ENCODE results near the gene TUBA1C. TPM values are rescaled to one million over a fixed set of nuclear protein-coding genes. Genes with fewer than 3 reads are reported as not detected.

The TUBA1C gene
- total RNA-seq, 1 donor from 2014 or later: 402 TPM

DNA sequence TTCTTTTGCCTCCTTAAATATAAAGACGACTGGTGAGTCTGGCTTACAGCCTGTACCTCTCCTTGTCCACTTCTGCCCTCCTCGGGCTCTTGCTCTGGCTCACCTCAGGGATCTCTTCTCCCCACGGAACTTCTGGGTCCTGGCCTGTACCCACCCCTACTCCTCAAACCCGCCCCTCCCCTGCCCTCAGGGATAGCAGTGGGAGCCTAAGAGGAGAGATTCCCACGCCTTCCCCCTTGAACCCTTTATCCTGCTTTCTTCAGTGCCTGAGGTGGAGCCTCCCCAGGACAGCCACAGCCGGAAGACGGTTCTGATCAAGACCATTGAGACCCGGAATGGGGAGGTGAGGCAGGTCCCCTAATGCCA is 32.8 kb downstream of the TUBA1C start:
- Mint-ChIP-seq H3K27me3 (ENCODE audit: insufficient read depth, low read depth) (peaks cover 53% of the 10 kb centered on the region), H3K36me3 (no peaks in the 10 kb centered on the region), H3K27ac (no peak overlapping the region), H3K4me1 (peaks cover 17% of the 10 kb centered on the region), H3K9me3 (peaks cover 2% of the 10 kb centered on the region), H3K4me3 (peak overlapping the region; percentile 69)
- no peak overlapping the region for H3K9ac ChIP-seq
- H4K20me1 ChIP-seq (ENCODE audit: low read depth): peaks cover 38% of the 10 kb centered on the region
- H3K27me3 ChIP-seq: peaks cover 94% of the 10 kb centered on the region
- H3K27ac ChIP-seq: no peak overlapping the region
- peak overlapping the region; percentile 70 for H3K4me2 ChIP-seq
- no peaks in the 10 kb centered on the region for H3K9me3 ChIP-seq (ENCODE audit: low read depth)
- no peaks in the 10 kb centered on the region for H3K79me2 ChIP-seq (ENCODE audit: low read depth)
- H3K4me1 ChIP-seq: peaks cover 23% of the 10 kb centered on the region
- DNase-seq (ENCODE audit: low spot score): no peak
- TF ChIP-seq CTCF (IDR thresholded peaks at IDR 0.05) (no peak), EZH2 (IDR thresholded peaks at IDR 0.05) (no peak), EZH2phosphoT487 (IDR thresholded peaks at IDR 0.05) (no peak)
- no peak overlapping the region for H2AFZ ChIP-seq (replicated peaks)
- H3K36me3 ChIP-seq: no peaks in the 10 kb centered on the region
- H3K4me3 ChIP-seq: peak overlapping the region; percentile 30
- peaks cover 36% of the 10 kb centered on the region for H3F3A ChIP-seq (ENCODE audit: low read depth)

DNA sequence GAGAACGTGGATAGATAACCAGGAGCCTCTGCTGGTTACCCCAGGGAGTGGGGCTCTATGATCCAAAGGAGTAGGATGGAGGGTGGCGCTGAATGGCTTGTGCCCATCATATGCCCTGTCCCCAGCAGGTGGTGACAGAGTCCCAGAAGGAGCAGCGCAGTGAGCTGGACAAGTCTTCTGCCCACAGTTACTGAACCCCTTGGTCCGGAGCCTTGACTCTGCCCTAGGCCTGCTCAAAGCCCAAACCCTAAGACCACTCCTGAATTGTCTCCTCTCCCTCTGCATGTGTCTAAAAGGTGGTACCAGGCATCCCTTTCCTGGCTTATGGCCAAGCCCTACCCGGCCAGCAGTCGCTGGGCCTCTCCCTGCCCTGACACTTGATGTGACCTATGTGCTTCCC is 33.3 kb downstream of the TUBA1C start:
- Histone ChIP-seq H3K36me3 (no peaks in the 10 kb centered on the region), H3K4me3 (no peak overlapping the region), H3K27ac (no peak overlapping the region), H3K79me2 (ENCODE audit: low read depth) (no peaks in the 10 kb centered on the region), H3F3A (ENCODE audit: low read depth) (peaks cover 32% of the 10 kb centered on the region), H3K9ac (no peak overlapping the region), H3K27me3 (peaks cover 94% of the 10 kb centered on the region), H3K4me2 (no peak overlapping the region), H3K4me1 (peaks cover 20% of the 10 kb centered on the region), H3K9me3 (ENCODE audit: low read depth) (no peaks in the 10 kb centered on the region), H4K20me1 (ENCODE audit: low read depth) (peaks cover 38% of the 10 kb centered on the region), H2AFZ (replicated peaks) (no peak overlapping the region)
- Mint-ChIP-seq H3K27ac (no peak overlapping the region), H3K36me3 (no peaks in the 10 kb centered on the region), H3K4me1 (peaks cover 17% of the 10 kb centered on the region), H3K9me3 (peaks cover 2% of the 10 kb centered on the region), H3K4me3 (peak overlapping the region; percentile 67), H3K27me3 (ENCODE audit: insufficient read depth, low read depth) (peaks cover 51% of the 10 kb centered on the region)
- TF ChIP-seq CTCF (IDR thresholded peaks at IDR 0.05): no peak
- no peak for TF ChIP-seq EZH2phosphoT487 (IDR thresholded peaks at IDR 0.05)
- TF ChIP-seq EZH2 (IDR thresholded peaks at IDR 0.05): no peak
- DNase-seq (ENCODE audit: low spot score): no peak

DNA sequence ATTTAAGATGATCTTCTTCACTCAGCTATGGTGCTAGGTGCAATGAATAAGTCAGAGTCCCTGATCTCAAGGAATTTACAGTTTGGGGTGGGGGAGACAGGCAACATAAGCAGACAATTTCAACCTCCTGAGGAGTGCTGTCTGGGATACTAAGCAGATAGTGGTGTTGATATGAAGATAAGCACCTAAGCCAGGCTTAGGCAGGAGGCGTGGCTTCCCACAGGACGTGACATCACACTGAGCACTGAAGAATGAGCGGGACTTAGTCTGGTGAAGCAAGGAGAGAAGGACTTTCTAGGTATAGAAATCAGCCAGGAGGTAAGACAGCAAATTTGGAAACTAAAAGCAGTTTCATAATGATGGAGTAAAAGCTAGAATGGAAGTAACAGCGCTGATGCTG is 36.9 kb downstream of the TUBA1C start:
- H3K36me3 Mint-ChIP-seq: no peaks in the 10 kb centered on the region
- peaks cover 2% of the 10 kb centered on the region for H3K9me3 Mint-ChIP-seq
- H2AFZ ChIP-seq (replicated peaks): no peak overlapping the region
- H3K4me1 Mint-ChIP-seq: peaks cover 7% of the 10 kb centered on the region
- peaks cover 35% of the 10 kb centered on the region for H3K27me3 Mint-ChIP-seq (ENCODE audit: insufficient read depth, low read depth)
- no peak overlapping the region for H3K4me3 ChIP-seq
- no peaks in the 10 kb centered on the region for H3K36me3 ChIP-seq
- H3K9ac ChIP-seq: no peak overlapping the region
- no peak overlapping the region for H3K27ac Mint-ChIP-seq
- no peaks in the 10 kb centered on the region for H3K4me1 ChIP-seq
- no peak overlapping the region for H3K4me3 Mint-ChIP-seq
- peaks cover 9% of the 10 kb centered on the region for H4K20me1 ChIP-seq (ENCODE audit: low read depth)
- H3K79me2 ChIP-seq (ENCODE audit: low read depth): no peaks in the 10 kb centered on the region
- no peak overlapping the region for H3K4me2 ChIP-seq
- no peak for DNase-seq (ENCODE audit: low spot score)
- H3K27me3 ChIP-seq: peaks cover 74% of the 10 kb centered on the region
- no peaks in the 10 kb centered on the region for H3K9me3 ChIP-seq (ENCODE audit: low read depth)
- no peak for TF ChIP-seq CTCF (IDR thresholded peaks at IDR 0.05)
- no peak overlapping the region for H3K27ac ChIP-seq
- peaks cover 5% of the 10 kb centered on the region for H3F3A ChIP-seq (ENCODE audit: low read depth)

DNA sequence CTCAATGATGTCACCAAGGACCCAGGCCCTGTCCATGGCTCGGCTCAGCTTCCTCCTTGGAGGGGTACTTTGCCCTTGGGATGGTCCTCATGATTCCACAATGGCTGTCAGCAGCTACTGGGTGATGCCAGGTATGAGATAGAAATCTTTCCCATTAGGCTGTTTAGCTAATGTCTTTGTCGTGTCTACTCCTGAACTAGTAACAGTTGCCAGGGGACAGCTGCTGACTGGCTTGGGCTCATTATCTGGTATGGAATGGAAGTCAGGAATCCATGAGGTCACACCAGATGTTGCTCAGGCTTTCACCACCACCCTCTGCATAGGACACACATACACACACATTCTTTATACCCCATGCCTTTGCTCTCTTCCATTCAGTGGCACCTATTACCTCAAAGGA is 39.3 kb downstream of the TUBA1C start:
- H3K36me3 Mint-ChIP-seq: no peaks in the 10 kb centered on the region
- TF ChIP-seq EZH2phosphoT487 (IDR thresholded peaks at IDR 0.05) (no peak), CTCF (IDR thresholded peaks at IDR 0.05) (no peak), EZH2 (IDR thresholded peaks at IDR 0.05) (no peak)
- no peak overlapping the region for H3K9ac ChIP-seq
- H3K79me2 ChIP-seq (ENCODE audit: low read depth): no peaks in the 10 kb centered on the region
- no peaks in the 10 kb centered on the region for H3K36me3 ChIP-seq
- no peak for DNase-seq (ENCODE audit: low spot score)
- no peak overlapping the region for H3K4me3 ChIP-seq
- H3K4me2 ChIP-seq: no peak overlapping the region
- H3K27ac ChIP-seq: no peak overlapping the region
- peaks cover 15% of the 10 kb centered on the region for H3K27me3 Mint-ChIP-seq (ENCODE audit: insufficient read depth, low read depth)
- peaks cover 56% of the 10 kb centered on the region for H3K27me3 ChIP-seq
- no peaks in the 10 kb centered on the region for H3F3A ChIP-seq (ENCODE audit: low read depth)
- H3K4me3 Mint-ChIP-seq: no peak overlapping the region
- no peaks in the 10 kb centered on the region for H3K4me1 ChIP-seq
- no peaks in the 10 kb centered on the region for H3K4me1 Mint-ChIP-seq
- H3K9me3 ChIP-seq (ENCODE audit: low read depth): no peaks in the 10 kb centered on the region
- H3K9me3 Mint-ChIP-seq: no peaks in the 10 kb centered on the region
- H3K27ac Mint-ChIP-seq: no peak overlapping the region
- no peaks in the 10 kb centered on the region for H4K20me1 ChIP-seq (ENCODE audit: low read depth)
- no peak overlapping the region for H2AFZ ChIP-seq (replicated peaks)

Data from neural progenitor cell (in vitro differentiated cells).